HG03064 (cell line): Measurements from ENCODE around the gene ZNF791.
"Not testable (repeated sequence)": the region's sequence is repeated elsewhere in the genome, so short reads cannot be mapped to it uniquely, and the experiment has no call there.

Experiments
- ATAC-seq: cut with Tn5 transposase; IDR thresholded peaks from one replicate; pipeline ENCODE4 v1.9.1; 2021; ENCODE audit warnings: low read depth; ENCODE audit not compliant: unreplicated experiment

ZNF791 gene

GRCh38 chr19:12610540-12611360 lies at the start of gene ZNF791, which contains the start of gene ZNF490:
Gene ZNF791 (plus strand): TSS chr19:12610920. CDS start chr19:12611080, 160 bp downstream.
Gene ZNF490 (minus strand): TSS chr19:12610813. CDS start chr19:12610680, 133 bp downstream.
- peak; percentile 57 for ATAC-seq

DNA sequence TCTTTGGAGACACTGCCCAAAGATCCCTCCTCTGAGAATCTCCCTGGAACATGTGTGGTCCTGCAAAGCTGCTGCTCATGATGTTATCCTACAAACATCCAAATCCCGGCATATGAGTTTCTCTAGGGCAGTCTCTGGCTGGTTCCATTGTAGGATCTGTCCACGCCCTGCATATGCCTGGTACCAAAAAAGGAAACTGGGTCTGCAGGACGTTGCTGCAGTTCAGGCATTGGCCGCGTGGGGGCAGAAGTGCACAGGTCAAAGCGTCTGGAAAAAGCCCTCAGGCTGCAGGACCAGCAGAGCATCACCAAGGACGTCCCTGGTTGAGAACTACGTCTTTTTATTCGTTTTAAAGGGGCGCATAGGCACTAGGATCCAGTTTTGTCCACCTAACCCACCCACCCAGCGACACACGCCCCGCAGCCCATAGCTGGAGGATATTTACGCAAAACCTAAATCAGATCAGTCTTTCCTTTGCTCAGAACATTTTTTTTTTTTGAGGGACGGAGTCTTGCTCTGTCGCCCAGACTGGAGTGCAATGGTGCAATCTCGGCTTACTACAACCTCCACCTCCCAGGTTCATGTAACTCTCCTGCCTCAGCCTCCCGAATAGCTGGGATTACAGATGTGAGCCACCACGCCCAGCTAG lies 46.6 kb upstream of the ZNF791 start:
- ATAC-seq, result no peak

- ATAC-seq, result not testable (repeated sequence)
These were observed 44.3 kb upstream of the ZNF791 start for GRCh38 chr19:12566380-12566779.

DNA sequence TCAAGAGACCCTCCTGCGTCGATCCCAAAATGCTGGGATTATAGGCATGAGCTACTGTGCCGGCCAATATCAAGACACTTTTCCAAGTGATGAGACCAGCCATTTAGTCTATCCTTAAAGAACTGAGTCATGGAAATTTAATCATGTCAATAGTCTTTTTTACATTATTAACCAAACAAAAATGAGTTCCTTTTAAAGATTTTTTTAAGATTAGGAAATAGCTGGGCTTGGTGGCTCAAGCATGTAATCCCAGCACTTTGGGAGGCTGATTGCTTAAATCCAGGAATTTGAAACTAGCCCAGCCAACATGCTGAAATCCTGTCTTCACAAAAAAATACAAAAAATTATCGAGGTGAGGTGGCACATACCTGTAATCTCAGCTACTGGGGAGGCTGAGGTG lies 42.8 kb upstream of the ZNF791 start:
- no peak for ATAC-seq

DNA sequence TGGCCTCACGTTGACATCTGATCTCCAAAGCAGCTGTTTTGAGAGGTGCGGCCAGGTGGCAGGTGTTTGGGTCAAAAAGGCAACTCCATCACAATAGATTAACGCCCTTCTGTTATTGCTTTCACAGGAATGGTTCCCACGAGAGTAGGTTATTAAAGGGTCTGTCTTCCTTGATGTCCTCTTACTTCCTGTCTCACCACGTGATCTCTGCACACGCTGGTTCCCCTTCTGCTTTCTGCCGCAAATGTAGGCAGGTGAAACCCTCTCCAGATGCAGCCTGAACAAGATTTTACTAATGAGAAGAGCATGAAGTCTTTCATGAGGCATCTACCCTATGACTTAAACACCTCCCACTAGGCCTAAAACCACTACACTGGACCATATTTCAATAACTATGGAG lies 36.7 kb upstream of the ZNF791 start:
- ATAC-seq, result no peak

DNA sequence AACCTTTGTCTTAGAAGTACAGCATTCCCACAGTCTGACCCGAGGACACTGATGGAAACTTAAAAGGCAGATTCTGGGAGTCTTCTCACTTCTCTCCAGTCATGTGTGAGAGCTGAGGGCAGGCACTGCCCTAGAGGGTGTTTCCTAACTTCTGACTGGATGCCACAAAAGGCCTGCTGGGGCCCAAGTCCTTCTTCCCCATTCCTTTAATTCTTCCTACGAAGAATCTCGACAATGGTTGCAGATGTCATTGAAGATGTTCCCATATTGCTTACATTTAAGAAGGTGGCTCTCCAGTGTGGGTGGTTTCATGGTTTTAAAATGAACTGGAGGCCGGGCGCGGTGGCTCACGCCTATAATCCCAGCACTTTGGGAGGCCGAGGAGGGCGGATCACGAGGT lies 32.1 kb upstream of the ZNF791 start:
- ATAC-seq, result no peak

- no peak for ATAC-seq
These were observed 30.5 kb upstream of the ZNF791 start for GRCh38 chr19:12580180-12580694.

DNA sequence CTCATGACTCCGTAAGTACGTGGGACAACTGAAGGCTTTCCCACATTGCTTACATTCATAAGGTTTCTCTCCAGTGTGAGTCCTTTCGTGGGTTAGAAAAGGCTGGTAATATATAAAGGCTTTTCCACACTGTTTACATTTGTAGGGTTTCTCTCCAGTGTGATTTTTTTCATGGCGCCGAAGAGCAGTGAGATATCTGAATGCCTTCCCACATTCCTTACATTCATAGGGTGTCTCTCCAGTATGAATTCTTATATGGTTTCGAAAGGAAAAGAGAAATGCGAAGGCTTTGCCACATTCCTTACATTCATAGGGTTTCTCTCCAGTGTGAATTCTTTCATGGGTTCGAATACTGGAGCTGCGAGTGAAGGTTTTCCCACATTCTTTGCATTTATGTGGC lies 29.6 kb upstream of the ZNF791 start:
- no peak for ATAC-seq

- no peak for ATAC-seq
These were observed 14.2 kb upstream of the ZNF791 start for GRCh38 chr19:12596485-12596884.

GRCh38 chr19:12596927-12597548 lies 13.7 kb upstream of the ZNF791 start:
- no peak for ATAC-seq

DNA sequence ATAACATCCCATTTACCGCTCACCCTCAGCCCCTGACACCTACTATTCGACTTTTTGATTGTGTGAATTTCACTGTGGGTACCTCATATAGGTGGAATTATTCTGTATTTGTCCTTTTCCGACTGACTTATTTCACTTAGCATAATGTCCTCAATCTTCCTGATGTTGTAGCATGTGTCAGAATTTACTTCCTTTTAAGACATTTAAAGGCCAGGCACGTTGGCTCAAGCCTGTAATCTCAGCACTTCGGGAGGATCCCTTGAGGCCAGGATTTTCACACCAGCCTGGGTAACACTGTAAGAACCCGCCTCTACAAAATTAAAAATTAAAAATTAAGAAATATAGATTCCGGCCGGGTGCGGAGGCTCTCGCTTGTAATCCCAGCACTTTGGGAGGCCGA lies 13.1 kb upstream of the ZNF791 start:
- no peak for ATAC-seq

DNA sequence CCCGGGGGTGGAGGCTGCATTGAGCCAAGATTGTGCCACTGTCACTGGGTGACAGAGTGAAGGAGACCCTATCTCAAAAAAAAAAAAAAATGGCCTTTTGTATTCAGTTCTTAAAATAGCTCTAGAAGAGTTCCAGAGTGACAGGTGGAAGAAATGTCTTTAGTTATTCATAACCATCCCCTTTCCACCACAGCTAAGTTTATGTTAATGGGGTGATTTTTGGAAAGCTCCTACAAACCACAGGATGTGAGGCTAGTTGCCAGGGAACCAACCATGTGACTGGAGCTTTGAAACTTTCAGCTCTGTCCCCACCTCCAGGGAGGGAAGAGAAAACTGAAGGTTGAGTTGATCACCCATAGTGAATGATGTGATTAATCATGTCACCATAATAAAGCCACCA lies 7.0 kb upstream of the ZNF791 start:
- no peak for ATAC-seq

GRCh38 chr19:12606796-12607195 lies 3.9 kb upstream of the ZNF791 start:
- no peak for ATAC-seq

DNA sequence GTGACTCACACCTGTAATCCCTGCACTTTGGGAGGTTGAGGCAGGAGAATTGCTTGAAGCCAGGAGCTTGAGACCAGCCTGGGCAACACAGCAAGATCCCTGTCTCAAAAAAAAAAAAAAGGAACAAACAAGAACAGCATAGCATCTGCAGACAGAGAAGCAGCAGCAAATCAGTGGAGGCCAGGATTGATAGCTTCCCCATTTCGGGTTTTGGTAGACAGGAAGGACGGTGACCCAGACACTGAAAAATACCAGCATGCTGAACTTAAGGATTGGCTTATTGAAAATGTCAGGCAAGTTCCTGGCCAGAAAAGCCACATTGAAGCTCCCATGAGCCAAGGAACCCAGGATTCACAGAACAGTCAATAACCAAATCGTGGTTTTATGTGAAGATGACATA lies 3.1 kb upstream of the ZNF791 start:
- no peak for ATAC-seq

DNA sequence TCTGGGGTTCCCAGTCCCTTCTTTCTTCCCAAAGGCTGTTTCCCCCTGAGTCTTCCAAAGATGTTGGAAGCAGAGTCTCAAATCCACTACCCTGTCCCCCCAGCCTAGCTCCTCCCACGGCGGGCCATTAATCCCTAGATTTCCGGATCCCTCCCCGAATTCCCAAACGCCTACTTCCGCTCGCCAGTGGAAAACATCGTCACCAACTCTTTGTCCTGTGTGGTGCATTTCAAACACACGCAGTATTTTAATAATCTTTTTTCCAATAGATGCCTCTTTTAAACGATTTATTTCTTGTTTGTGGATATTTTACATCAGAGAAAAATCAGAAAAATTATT lies 610 bp downstream of the ZNF791 start:
- ATAC-seq, result no peak

DNA sequence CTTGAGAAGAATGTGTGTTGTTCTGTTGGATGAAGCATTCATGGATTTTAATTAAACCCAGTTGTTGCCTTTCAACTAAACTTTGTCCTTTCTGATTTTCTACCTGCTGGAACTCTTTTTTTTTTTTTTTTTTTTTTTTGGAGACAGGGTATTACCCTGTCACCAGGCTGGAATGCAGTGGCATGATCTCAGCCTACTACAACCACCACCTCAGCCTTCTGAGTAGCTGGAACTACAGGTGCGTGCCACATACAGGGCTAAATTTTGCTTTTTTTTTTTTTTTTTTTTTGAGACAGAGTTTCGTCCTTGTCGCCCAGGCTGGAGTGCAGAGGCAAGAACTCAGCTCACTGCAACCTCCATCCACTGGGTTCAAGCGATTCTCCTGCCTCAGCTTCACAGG lies 6.9 kb downstream of the ZNF791 start:
- ATAC-seq, result no peak

- not testable (repeated sequence) for ATAC-seq
These were observed 10.7 kb downstream of the ZNF791 start for GRCh38 chr19:12621253-12622024.

DNA sequence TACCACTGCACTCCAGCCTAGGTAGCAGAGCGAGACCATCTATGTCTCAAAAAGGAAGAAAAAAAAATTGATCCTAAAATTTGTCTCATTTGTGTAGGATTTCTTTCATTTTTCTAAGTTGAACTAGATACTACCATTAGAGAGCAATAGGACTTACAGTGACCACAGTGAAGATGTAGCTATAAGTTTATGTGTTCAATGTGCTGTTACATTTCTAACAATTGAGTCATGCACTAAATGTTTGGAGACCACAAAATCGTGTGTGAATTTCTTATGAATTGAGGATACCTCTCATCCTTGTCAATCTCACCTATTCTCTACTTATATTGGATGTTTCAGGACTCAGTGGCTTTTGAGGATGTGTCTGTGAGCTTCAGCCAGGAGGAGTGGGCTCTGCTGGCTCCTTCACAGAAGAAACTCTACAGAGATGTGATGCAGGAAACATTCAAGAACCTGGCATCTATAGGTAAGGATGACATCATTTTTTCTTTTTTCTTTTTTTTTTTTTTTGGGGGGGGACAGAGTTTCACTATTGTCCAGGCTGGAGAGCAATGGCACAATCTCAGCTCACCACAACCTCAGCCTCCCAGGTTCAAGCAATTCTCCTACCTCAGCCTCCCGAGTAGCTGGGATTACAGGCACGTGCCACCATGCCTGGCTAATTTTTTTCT lies 12.8 kb downstream of the ZNF791 start:
- ATAC-seq, result no peak

DNA sequence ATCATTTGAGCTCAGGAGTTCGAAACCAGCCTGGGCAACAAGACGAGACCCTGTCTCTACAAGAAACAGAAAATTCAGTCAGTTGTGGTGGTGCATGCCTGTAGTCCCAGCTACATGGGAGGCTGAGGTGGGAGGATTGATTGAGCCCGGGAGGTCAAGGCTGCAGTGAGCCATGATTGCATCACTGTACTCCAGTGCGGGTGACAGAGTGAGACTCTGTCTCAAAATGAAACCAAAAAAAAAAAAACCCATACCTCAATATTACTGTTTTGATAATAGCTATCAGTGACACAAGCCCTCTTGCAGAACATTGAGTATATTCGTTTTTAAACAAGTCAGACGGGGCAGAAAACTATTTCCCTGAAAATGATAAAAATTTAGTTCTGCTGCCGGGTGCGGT lies 16.2 kb downstream of the ZNF791 start:
- ATAC-seq, result no peak
